IMR-90 (cell line): ENCODE measurements around the gene MINDY3. TPM values are rescaled to one million over a fixed set of nuclear protein-coding genes. Genes with fewer than 3 reads are reported as not detected.
A peak's percentile ranks its signal among the peaks of the same experiment; 100 is the strongest.

Experiments used
- ATAC-seq: fragments of 200-7000 bp; cut with Tn5 transposase; 2 replicates; pipeline ENCODE4 v1.9.1; 2020; ENCODE audit warnings: low read depth, mild to moderate bottlenecking, moderate library complexity
- BruUV-seq: library from RNA; stranded (reverse); fragments of 400-500 nt; replicated peaks from 2 replicates; lab custom pipeline; 2021; lab: Mats Ljungman, UMichigan
- CTCF ChIA-PET: fragments of 300-600 bp; formaldehyde crosslinking; extraction: SDS; loops from one replicate; lab custom pipeline; 2021; ENCODE audit warnings: antibody characterized with exemption; lab: Yijun Ruan, JAX
- POLR2A ChIA-PET: fragments of 300-600 bp; sonication (Branson Sonifier 250); formaldehyde crosslinking; loops from one replicate; lab custom pipeline; 2022; ENCODE audit warnings: antibody characterized with exemption; ENCODE audit not compliant: unreplicated experiment; lab: Charles Lee
- DNase-seq: peaks from one replicate; pipeline ENCODE4 v3.0.0; 2013
- H2AFZ ChIP-seq: replicated peaks from 2 replicates; pipeline ENCODE3; 2013; ENCODE audit warnings: low read length, mild to moderate bottlenecking; ENCODE audit not compliant: poor library complexity
- H2AK5ac ChIP-seq: 2 replicates; pipeline ENCODE4 v1.6.1; 2013; ENCODE audit warnings: low read depth, low read length, inconsistent platforms
- H2AK9ac ChIP-seq: replicated peaks from 2 replicates; pipeline ENCODE3; 2013; ENCODE audit warnings: mild to moderate bottlenecking, low read depth, low read length, moderate library complexity; ENCODE audit not compliant: poor library complexity
- H2BK120ac ChIP-seq: 2 replicates; pipeline ENCODE4 v1.6.1; 2013; ENCODE audit warnings: low read depth, low read length, inconsistent platforms
- H2BK15ac ChIP-seq: 3 replicates; pipeline ENCODE4 v1.6.1; 2013; ENCODE audit warnings: low read depth, low read length, inconsistent platforms
- H2BK20ac ChIP-seq: 2 replicates; pipeline ENCODE4 v1.6.1; 2013; ENCODE audit warnings: low read depth, mild to moderate bottlenecking, inconsistent platforms, low read length, moderate library complexity
- H2BK5ac ChIP-seq: 2 replicates; pipeline ENCODE4 v1.6.1; 2013; ENCODE audit warnings: mild to moderate bottlenecking, low read depth, low read length, inconsistent platforms; ENCODE audit not compliant: poor library complexity, severe bottlenecking
- H3K14ac ChIP-seq: replicated peaks from 2 replicates; pipeline ENCODE4 v1.6.1; 2013; ENCODE audit warnings: low read depth, low read length, inconsistent platforms
- H3K18ac ChIP-seq: 2 replicates; pipeline ENCODE4 v1.6.1; 2013; ENCODE audit warnings: low read depth, low read length, control low read depth
- H3K23ac ChIP-seq: 2 replicates; pipeline ENCODE4 v1.6.1; 2013; ENCODE audit warnings: low read depth, low read length, inconsistent platforms
- H3K27ac ChIP-seq: 2 replicates; pipeline ENCODE4 v1.5.1; 2013; ENCODE audit warnings: mild to moderate bottlenecking, control low read depth, low read length; ENCODE audit not compliant: insufficient read depth
- H3K27me3 ChIP-seq: 2 replicates; pipeline ENCODE4 v1.6.1; 2013; ENCODE audit warnings: low read length; ENCODE audit not compliant: control insufficient read depth, insufficient read depth
- H3K36me3 ChIP-seq: 2 replicates; pipeline ENCODE4 v1.6.1; 2013; ENCODE audit warnings: low read length, mixed read lengths; ENCODE audit not compliant: control insufficient read depth, insufficient read depth
- H3K4ac ChIP-seq: 2 replicates; pipeline ENCODE4 v1.6.1; 2013; ENCODE audit warnings: low read depth, low read length, inconsistent platforms
- H3K4me1 ChIP-seq: 2 replicates; pipeline ENCODE4 v1.6.1; 2013; ENCODE audit warnings: low read length, mixed read lengths; ENCODE audit not compliant: control insufficient read depth, insufficient read depth
- H3K4me2 ChIP-seq: 2 replicates; pipeline ENCODE4 v1.6.1; 2013; ENCODE audit warnings: low read depth, mild to moderate bottlenecking, control low read depth, low read length, moderate library complexity
- H3K4me3 ChIP-seq: 2 replicates; pipeline ENCODE4 v1.5.1; 2013; ENCODE audit warnings: low read depth, mild to moderate bottlenecking, control low read depth, low read length, moderate library complexity; ENCODE audit not compliant: insufficient read depth
- H3K56ac ChIP-seq: 2 replicates; pipeline ENCODE4 v1.6.1; 2013; ENCODE audit warnings: low read length, inconsistent platforms; ENCODE audit not compliant: insufficient read depth; ENCODE audit errors: extremely low read depth
- H3K79me1 ChIP-seq, 2 experiments: 2 replicates each; pipeline ENCODE4 v1.6.1; 2013; ENCODE audit warnings: low read length in 2 of 2, inconsistent platforms in 1 of 2, low read depth in 1 of 2
- H3K9ac ChIP-seq: 2 replicates; pipeline ENCODE4 v1.6.1; 2013; ENCODE audit warnings: low read depth, low read length, control low read depth
- H3K9me1 ChIP-seq: 2 replicates; pipeline ENCODE4 v1.6.1; 2013; ENCODE audit warnings: low read length, inconsistent platforms; ENCODE audit not compliant: insufficient read depth
- H3K9me3 ChIP-seq: 2 replicates; pipeline ENCODE4 v1.6.1; 2013; ENCODE audit warnings: low read length; ENCODE audit not compliant: control insufficient read depth, insufficient read depth
- H4K20me1 ChIP-seq: 2 replicates; pipeline ENCODE4 v1.6.1; 2013; ENCODE audit warnings: low read length, inconsistent platforms; ENCODE audit not compliant: insufficient read depth
- H4K5ac ChIP-seq: 2 replicates; pipeline ENCODE4 v1.6.1; 2013; ENCODE audit warnings: mild to moderate bottlenecking, low read depth, low read length, control low read depth
- H4K8ac ChIP-seq, 2 experiments: 2 replicates each; pipeline ENCODE4 v1.6.1; 2013; ENCODE audit warnings: low read depth in 2 of 2, low read length in 2 of 2, control low read depth in 1 of 2, inconsistent platforms in 1 of 2
- H4K91ac ChIP-seq: 2 replicates; pipeline ENCODE4 v1.6.1; 2013; ENCODE audit warnings: low read depth, low read length, inconsistent platforms; ENCODE audit not compliant: insufficient read depth
- BHLHE40 ChIP-seq: fragments of 150-350 bp; IDR thresholded peaks from 2 replicates; pipeline ENCODE4 v1.6.1; 2016; ENCODE audit warnings: mild to moderate bottlenecking, low read depth, low read length
- CHD1 ChIP-seq: IDR thresholded peaks from 2 replicates; pipeline ENCODE4 v1.6.1; 2012; ENCODE audit warnings: low read depth, low read length, improper control_type of control experiment
- MAZ ChIP-seq: IDR thresholded peaks from 2 replicates; pipeline ENCODE4 v1.6.1; 2012; ENCODE audit warnings: low read depth, mild to moderate bottlenecking, low read length, improper control_type of control experiment, moderate library complexity, borderline replicate concordance
- RAD21 ChIP-seq: IDR thresholded peaks from 2 replicates; pipeline ENCODE4 v1.6.1; 2012; ENCODE audit warnings: low read length, improper control_type of control experiment
- RFX5 ChIP-seq: IDR thresholded peaks from 2 replicates; pipeline ENCODE4 v1.8.0; 2012; ENCODE audit warnings: low read depth, mild to moderate bottlenecking, low read length, moderate library complexity
- WGBS, 2 experiments: methylation state at CpG; one replicate each; pipeline versions ENCODE4 v1.1.5 to v1.1.7; 2013; ENCODE audit warnings: missing lambda C conversion rate in 2 of 2; ENCODE audit not compliant: insufficient read length in 1 of 2; ENCODE audit errors: extremely low coverage in 2 of 2; 5-methylcytosine and 5-hydroxymethylcytosine counted together
- dilution Hi-C: fragments of 300-500 bp; cut with HindIII; formaldehyde crosslinking; loops from one replicate; pipeline ENCODE4 v1.14.3; 2018; ENCODE audit warnings: low sequenced_read_pairs; ENCODE audit not compliant: unreplicated experiment
- in situ Hi-C: fragments of 300-500 bp; cut with MboI; formaldehyde crosslinking; loops from 3 replicates; pipeline ENCODE4 v1.14.3; 2019; ENCODE audit warnings: low sequenced_read_pairs, inconsistent platforms, mixed read lengths
- intact Hi-C: fragments of 100-400 bp; cut with micrococcal nuclease; formaldehyde crosslinking; loops from 2 replicates; pipeline ENCODE4 v1.10.0; 2022
- polyA plus RNA-seq, 3 experiments: library from polyadenylated mRNA; depleted of rRNA; stranded (reverse); fragments of >200 nt; gene quantifications; 2 replicates each; pipeline ENCODE4 v1.2.3, GENCODE V29; 2012; ENCODE audit warnings: low replicate concordance in 1 of 3
- total RNA-seq: library from RNA; depleted of rRNA; stranded (reverse); fragments of >200 nt; gene quantifications from 2 replicates; pipeline ENCODE4 v1.2.3, GENCODE V29; 2012
- TF ChIP-seq, protein P1 (sequence below): fragments of 150-350 bp; IDR thresholded peaks from 2 replicates; pipeline ENCODE4 v1.6.1; 2016; ENCODE audit warnings: low read depth, mild to moderate bottlenecking, low read length, moderate library complexity, borderline replicate concordance

MINDY3 gene
- total and polyA plus RNA-seq, 2 of the 4 experiments (the other 2 are of a cell fraction), result 13.9 to 14.5 TPM

- ChIA-PET POLR2A (no interaction called here), CTCF (interaction anchor here (0.7 to 0.9 kb wide), 2 partner anchors 404 to 409 kb away, joined by 3 read pairs; no protein-coding TSS in a partner anchor)
- H3K18ac ChIP-seq, result no peak overlapping the region
- no TSS peak for BruUV-seq
- H3K79me1 ChIP-seq, result peaks cover 0 to 7% of the 10 kb centered on the region in 2 experiments; a peak in 3 of 4 replicates
- dilution Hi-C loops (no loop called here), in situ Hi-C loops (no loop called here), intact Hi-C loops (no loop called here)
- no peaks in the 10 kb centered on the region for H3K4me1 ChIP-seq
- no peak overlapping the region for H4K91ac ChIP-seq
- no peaks in the 10 kb centered on the region for H3K9me1 ChIP-seq
- H3K14ac ChIP-seq, result no peak overlapping the region
- DNase-seq (peak; percentile 33), ATAC-seq (peak; percentile 53)
- TF ChIP-seq BHLHE40 (peak; percentile 25; the same call in 1 of the 2 replicates), CHD1 (no peak), RAD21 (no peak), RFX5 (no peak), MAZ (no peak)
- TF ChIP-seq, protein P1, sequence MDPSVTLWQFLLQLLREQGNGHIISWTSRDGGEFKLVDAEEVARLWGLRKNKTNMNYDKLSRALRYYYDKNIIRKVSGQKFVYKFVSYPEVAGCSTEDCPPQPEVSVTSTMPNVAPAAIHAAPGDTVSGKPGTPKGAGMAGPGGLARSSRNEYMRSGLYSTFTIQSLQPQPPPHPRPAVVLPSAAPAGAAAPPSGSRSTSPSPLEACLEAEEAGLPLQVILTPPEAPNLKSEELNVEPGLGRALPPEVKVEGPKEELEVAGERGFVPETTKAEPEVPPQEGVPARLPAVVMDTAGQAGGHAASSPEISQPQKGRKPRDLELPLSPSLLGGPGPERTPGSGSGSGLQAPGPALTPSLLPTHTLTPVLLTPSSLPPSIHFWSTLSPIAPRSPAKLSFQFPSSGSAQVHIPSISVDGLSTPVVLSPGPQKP, result no peak
- no peak overlapping the region for H4K5ac ChIP-seq
- no peak overlapping the region for H2AK9ac ChIP-seq
- H4K8ac ChIP-seq, result no peak overlapping the region
- H3K9ac ChIP-seq, result no peak overlapping the region
- H3K27ac ChIP-seq, result no peak overlapping the region
- no peak overlapping the region for H2AK5ac ChIP-seq
- no peaks in the 10 kb centered on the region for H3K36me3 ChIP-seq
- H3K4me3 ChIP-seq, result no peak overlapping the region
- no peak overlapping the region for H3K56ac ChIP-seq
- no CpG with 5 or more reads among the region's 3 CpGs for WGBS, 2 experiments
- H2BK5ac ChIP-seq, result no peak overlapping the region
- no peak overlapping the region for H3K23ac ChIP-seq
- no peak overlapping the region; the same call in 1 of the 2 replicates for H2BK20ac ChIP-seq
- no peak overlapping the region for H2BK15ac ChIP-seq
- H3K4ac ChIP-seq, result no peak overlapping the region
- no peaks in the 10 kb centered on the region for H3K9me3 ChIP-seq
- no peaks in the 10 kb centered on the region for H3K27me3 ChIP-seq
- H2AFZ ChIP-seq, result no peak overlapping the region
- H2BK120ac ChIP-seq, result no peak overlapping the region
- no peak overlapping the region for H3K4me2 ChIP-seq
- H4K20me1 ChIP-seq, result no peaks in the 10 kb centered on the region
Measured at GRCh38 chr10:15842556-15843169, 17.6 kb downstream of the MINDY3 start.
